ENCODE measurements around the gene DYNC1H1.

- no peak for TF ChIP-seq ZNF530 (tag by site-specific recombination; IDR thresholded peaks at IDR 0.05; ENCODE audit: low read depth)
- TF ChIP-seq TRIM28 (IDR thresholded peaks at IDR 0.05; ENCODE audit: borderline replicate concordance, low read length), result no peak
- no peak for TF ChIP-seq PRDM6 (tag by site-specific recombination; IDR thresholded peaks at IDR 0.05)
- no peak for TF ChIP-seq ATF2 (tag by site-specific recombination; IDR thresholded peaks at IDR 0.05; ENCODE audit: low read depth)
- no peak for TF ChIP-seq ZBTB1 (tag by site-specific recombination; IDR thresholded peaks at IDR 0.05)
- TF ChIP-seq, protein P1, sequence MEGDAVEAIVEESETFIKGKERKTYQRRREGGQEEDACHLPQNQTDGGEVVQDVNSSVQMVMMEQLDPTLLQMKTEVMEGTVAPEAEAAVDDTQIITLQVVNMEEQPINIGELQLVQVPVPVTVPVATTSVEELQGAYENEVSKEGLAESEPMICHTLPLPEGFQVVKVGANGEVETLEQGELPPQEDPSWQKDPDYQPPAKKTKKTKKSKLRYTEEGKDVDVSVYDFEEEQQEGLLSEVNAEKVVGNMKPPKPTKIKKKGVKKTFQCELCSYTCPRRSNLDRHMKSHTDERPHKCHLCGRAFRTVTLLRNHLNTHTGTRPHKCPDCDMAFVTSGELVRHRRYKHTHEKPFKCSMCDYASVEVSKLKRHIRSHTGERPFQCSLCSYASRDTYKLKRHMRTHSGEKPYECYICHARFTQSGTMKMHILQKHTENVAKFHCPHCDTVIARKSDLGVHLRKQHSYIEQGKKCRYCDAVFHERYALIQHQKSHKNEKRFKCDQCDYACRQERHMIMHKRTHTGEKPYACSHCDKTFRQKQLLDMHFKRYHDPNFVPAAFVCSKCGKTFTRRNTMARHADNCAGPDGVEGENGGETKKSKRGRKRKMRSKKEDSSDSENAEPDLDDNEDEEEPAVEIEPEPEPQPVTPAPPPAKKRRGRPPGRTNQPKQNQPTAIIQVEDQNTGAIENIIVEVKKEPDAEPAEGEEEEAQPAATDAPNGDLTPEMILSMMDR (tag by site-specific recombination; IDR thresholded peaks at IDR 0.05), result no peak
- TF ChIP-seq ZNF24 (tag by site-specific recombination; IDR thresholded peaks at IDR 0.05), result no peak
- TF ChIP-seq, protein P2, sequence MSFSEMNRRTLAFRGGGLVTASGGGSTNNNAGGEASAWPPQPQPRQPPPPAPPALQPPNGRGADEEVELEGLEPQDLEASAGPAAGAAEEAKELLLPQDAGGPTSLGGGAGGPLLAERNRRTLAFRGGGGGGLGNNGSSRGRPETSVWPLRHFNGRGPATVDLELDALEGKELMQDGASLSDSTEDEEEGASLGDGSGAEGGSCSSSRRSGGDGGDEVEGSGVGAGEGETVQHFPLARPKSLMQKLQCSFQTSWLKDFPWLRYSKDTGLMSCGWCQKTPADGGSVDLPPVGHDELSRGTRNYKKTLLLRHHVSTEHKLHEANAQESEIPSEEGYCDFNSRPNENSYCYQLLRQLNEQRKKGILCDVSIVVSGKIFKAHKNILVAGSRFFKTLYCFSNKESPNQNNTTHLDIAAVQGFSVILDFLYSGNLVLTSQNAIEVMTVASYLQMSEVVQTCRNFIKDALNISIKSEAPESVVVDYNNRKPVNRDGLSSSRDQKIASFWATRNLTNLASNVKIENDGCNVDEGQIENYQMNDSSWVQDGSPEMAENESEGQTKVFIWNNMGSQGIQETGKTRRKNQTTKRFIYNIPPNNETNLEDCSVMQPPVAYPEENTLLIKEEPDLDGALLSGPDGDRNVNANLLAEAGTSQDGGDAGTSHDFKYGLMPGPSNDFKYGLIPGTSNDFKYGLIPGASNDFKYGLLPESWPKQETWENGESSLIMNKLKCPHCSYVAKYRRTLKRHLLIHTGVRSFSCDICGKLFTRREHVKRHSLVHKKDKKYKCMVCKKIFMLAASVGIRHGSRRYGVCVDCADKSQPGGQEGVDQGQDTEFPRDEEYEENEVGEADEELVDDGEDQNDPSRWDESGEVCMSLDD (tag by site-specific recombination; IDR thresholded peaks at IDR 0.05), result no peak
- TF ChIP-seq ZNF133 (tag by site-specific recombination; IDR thresholded peaks at IDR 0.05), result no peak
- TF ChIP-seq TCF7L2 (IDR thresholded peaks at IDR 0.05; ENCODE audit: borderline replicate concordance, low read depth, low read length), result no peak
- TF ChIP-seq, protein P3, sequence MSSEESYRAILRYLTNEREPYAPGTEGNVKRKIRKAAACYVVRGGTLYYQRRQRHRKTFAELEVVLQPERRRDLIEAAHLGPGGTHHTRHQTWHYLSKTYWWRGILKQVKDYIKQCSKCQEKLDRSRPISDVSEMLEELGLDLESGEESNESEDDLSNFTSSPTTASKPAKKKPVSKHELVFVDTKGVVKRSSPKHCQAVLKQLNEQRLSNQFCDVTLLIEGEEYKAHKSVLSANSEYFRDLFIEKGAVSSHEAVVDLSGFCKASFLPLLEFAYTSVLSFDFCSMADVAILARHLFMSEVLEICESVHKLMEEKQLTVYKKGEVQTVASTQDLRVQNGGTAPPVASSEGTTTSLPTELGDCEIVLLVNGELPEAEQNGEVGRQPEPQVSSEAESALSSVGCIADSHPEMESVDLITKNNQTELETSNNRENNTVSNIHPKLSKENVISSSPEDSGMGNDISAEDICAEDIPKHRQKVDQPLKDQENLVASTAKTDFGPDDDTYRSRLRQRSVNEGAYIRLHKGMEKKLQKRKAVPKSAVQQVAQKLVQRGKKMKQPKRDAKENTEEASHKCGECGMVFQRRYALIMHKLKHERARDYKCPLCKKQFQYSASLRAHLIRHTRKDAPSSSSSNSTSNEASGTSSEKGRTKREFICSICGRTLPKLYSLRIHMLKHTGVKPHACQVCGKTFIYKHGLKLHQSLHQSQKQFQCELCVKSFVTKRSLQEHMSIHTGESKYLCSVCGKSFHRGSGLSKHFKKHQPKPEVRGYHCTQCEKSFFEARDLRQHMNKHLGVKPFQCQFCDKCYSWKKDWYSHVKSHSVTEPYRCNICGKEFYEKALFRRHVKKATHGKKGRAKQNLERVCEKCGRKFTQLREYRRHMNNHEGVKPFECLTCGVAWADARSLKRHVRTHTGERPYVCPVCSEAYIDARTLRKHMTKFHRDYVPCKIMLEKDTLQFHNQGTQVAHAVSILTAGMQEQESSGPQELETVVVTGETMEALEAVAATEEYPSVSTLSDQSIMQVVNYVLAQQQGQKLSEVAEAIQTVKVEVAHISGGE (tag by site-specific recombination; conservative IDR thresholded peaks at IDR 0.05; ENCODE audit: low read depth), result no peak
- no peak for TF ChIP-seq ZBTB8A (tag by site-specific recombination; IDR thresholded peaks at IDR 0.05)
- no peak for TF ChIP-seq TSHZ1 (tag by site-specific recombination; IDR thresholded peaks at IDR 0.05; ENCODE audit: borderline replicate concordance)
Measured at GRCh38 chr14:101947577-101947903, 16.8 kb upstream of the DYNC1H1 start.
